ENCODE results near the gene C19orf25. TPM values are rescaled to one million over a fixed set of nuclear protein-coding genes. Genes with fewer than 3 reads are reported as not detected.
A peak's percentile ranks its signal among the peaks of the same experiment; 100 is the strongest.

Gene C19orf25
- total and polyA plus RNA-seq, 2 donors (not counting 1 experiment from before 2014, with no cell fraction given), result 34.2 to 68.3 TPM

GRCh38 chr19:1455336-1456120, 23.5 kb downstream of the C19orf25 start:
- peaks cover 21% of the 10 kb centered on the region for H3K4me1 Mint-ChIP-seq
- Histone ChIP-seq H3K4me2 (replicated peaks; ENCODE audit: low read depth, low read length, poor library complexity, severe bottlenecking) (peak overlapping the region; percentile 80), H3K4me3 (ENCODE audit: control extremely low read depth in 1 of 5, extremely low read depth in 1 of 5, insufficient read depth in 1 of 5, low read depth in 2 of 5, low read length in 4 of 5) (peak overlapping the region in 3 of 5 experiments; percentile 12 to 29 (median 15)), H3K79me2 (ENCODE audit: control insufficient read depth, insufficient read depth, low read length) (no peaks in the 10 kb centered on the region), H3K9me3 (ENCODE audit: control extremely low read depth in 1 of 3, control insufficient read depth in 2 of 3, insufficient read depth in 1 of 3, low read length in 2 of 3) (peaks cover 0 to 36% (median 0%) of the 10 kb centered on the region in 3 donors), H4K20me1 (ENCODE audit: control insufficient read depth, insufficient read depth, low read length, poor library complexity, severe bottlenecking) (peaks cover 8% of the 10 kb centered on the region), H3K27me3 (replicated peaks in 1 of 4; ENCODE audit: control extremely low read depth in 1 of 4, control insufficient read depth in 3 of 4, insufficient read depth in 4 of 4, low read length in 3 of 4) (peaks cover 0 to 69% (median 41%) of the 10 kb centered on the region in 4 experiments), H3K9ac (ENCODE audit: low read length) (peak overlapping the region; percentile 54), H2AFZ (ENCODE audit: insufficient read depth, low read depth, low read length, poor library complexity, severe bottlenecking) (no peak overlapping the region), H3K4me1 (ENCODE audit: control insufficient read depth in 2 of 2, insufficient read depth in 2 of 2, low read length in 2 of 2) (peaks cover 33 to 35% of the 10 kb centered on the region in 2 donors), H3K27ac (ENCODE audit: low read length in 2 of 2) (no peak overlapping the region), H3K36me3 (replicated peaks in 1 of 2; ENCODE audit: control extremely low read depth in 1 of 2, control insufficient read depth in 1 of 2, extremely low read depth in 1 of 2, insufficient read depth in 2 of 2, low read length in 1 of 2) (no peaks in the 10 kb centered on the region)
- no peak overlapping the region for H3K27ac Mint-ChIP-seq
- TF ChIP-seq CTCF (IDR thresholded peaks at IDR 0.05) (no peak), EZH2 (IDR thresholded peaks at IDR 0.05; ENCODE audit: borderline replicate concordance, insufficient read depth, low read depth, low read length, poor library complexity, severe bottlenecking) (no peak)
- WGBS (ENCODE audit: insufficient coverage), result 5% methylated on average over 41 of the region's 42 CpGs
- peak overlapping the region; percentile 66 for H3K4me3 Mint-ChIP-seq
- ChIA-PET POLR2A (interaction anchor here (0.6 kb wide), 2 partner anchors 35 to 398 kb away, joined by 5 to 7 read pairs; partner anchors contain the start of gene REEP6), CTCF (interaction anchor here (1.2 to 2.8 kb wide), 2 partner anchors 11 to 13 kb away, joined by 3 to 11 read pairs; no protein-coding TSS in a partner anchor)
- H3K27me3 Mint-ChIP-seq, result peaks cover 34% of the 10 kb centered on the region
- DNase-seq (peak; percentile 68), ATAC-seq (ENCODE audit: low read depth) (peak; percentile 67)
- no peaks in the 10 kb centered on the region for H3K9me3 Mint-ChIP-seq (ENCODE audit: insufficient read depth)
- intact Hi-C loops (cut with micrococcal nuclease), result loop anchor here (2.0 kb wide), 1 partner anchor 35 kb away; the partner anchor contains the start of genes PCSK4 and REEP6

All from B cell (primary cell).